IPS-20b (cell line): Measurements from ENCODE around the gene FRY.

Experiments
- H3K27ac ChIP-seq: one replicate; pipeline ENCODE4 v1.5.1; 2013; ENCODE audit warnings: low read length
- H3K27me3 ChIP-seq: 2 replicates; pipeline ENCODE4 v1.6.1; 2013; ENCODE audit warnings: mild to moderate bottlenecking, low read length, inconsistent platforms; ENCODE audit not compliant: insufficient read depth
- H3K36me3 ChIP-seq: 2 replicates; pipeline ENCODE4 v1.6.1; 2013; ENCODE audit warnings: low read depth, mild to moderate bottlenecking, inconsistent platforms, low read length, moderate library complexity; ENCODE audit not compliant: insufficient read depth
- H3K4me1 ChIP-seq: 2 replicates; pipeline ENCODE4 v1.6.1; 2013; ENCODE audit warnings: mild to moderate bottlenecking, control low read depth, inconsistent platforms, low read length, moderate library complexity; ENCODE audit not compliant: insufficient read depth
- H3K4me3 ChIP-seq: 2 replicates; pipeline ENCODE4 v1.5.1; 2013; ENCODE audit warnings: mild to moderate bottlenecking, low read length, inconsistent platforms
- H3K9ac ChIP-seq: 2 replicates; pipeline ENCODE4 v1.6.1; 2013; ENCODE audit warnings: low read depth, mild to moderate bottlenecking, inconsistent platforms, low read length, moderate library complexity
- H3K9me3 ChIP-seq: 2 replicates; pipeline ENCODE4 v1.6.1; 2013; ENCODE audit warnings: mild to moderate bottlenecking, low read depth, low read length, inconsistent platforms; ENCODE audit not compliant: insufficient read depth

Gene FRY

GRCh38 chr13:32323912-32324311, 292.3 kb downstream of the FRY start:
- Histone ChIP-seq H3K27me3 (no peaks in the 10 kb centered on the region), H3K4me1 (no peaks in the 10 kb centered on the region), H3K9me3 (no peaks in the 10 kb centered on the region), H3K27ac (no peak overlapping the region), H3K9ac (no peak overlapping the region), H3K36me3 (peaks cover 85% of the 10 kb centered on the region), H3K4me3 (no peak overlapping the region)

GRCh38 chr13:32330441-32330840, 298.9 kb downstream of the FRY start:
- Histone ChIP-seq H3K27me3 (no peaks in the 10 kb centered on the region), H3K36me3 (peaks cover 86% of the 10 kb centered on the region), H3K9ac (no peak overlapping the region), H3K4me1 (no peaks in the 10 kb centered on the region), H3K4me3 (no peak overlapping the region), H3K27ac (no peak overlapping the region), H3K9me3 (no peaks in the 10 kb centered on the region; the same call in 1 of the 2 replicates)

DNA sequence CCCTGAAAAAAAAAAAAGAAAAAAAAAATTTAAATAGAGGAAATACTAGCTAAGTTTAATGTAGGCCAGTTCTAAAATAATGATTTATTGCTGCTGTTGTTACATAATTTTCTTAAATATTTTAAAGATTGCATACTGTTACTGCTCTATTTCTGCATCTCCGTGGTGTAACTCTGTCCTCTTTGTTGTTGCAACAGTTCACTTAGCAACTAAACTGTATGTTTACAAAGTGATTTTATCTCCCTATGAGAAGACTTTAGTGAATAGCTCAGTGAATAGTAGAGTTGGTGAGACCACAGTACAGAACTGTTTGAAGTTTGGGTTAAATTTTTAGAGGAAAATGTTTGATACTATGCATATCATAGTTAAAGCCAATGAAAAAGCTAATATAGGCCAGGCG, 303.1 kb downstream of the FRY start:
- no peak overlapping the region for H3K27ac ChIP-seq
- no peak overlapping the region for H3K9ac ChIP-seq
- H3K4me3 ChIP-seq: no peak overlapping the region
- peaks cover 80% of the 10 kb centered on the region for H3K36me3 ChIP-seq
- peaks cover 21% of the 10 kb centered on the region for H3K9me3 ChIP-seq
- no peaks in the 10 kb centered on the region for H3K4me1 ChIP-seq
- H3K27me3 ChIP-seq: no peaks in the 10 kb centered on the region

- Histone ChIP-seq H3K4me1 (no peaks in the 10 kb centered on the region), H3K4me3 (no peak overlapping the region), H3K27ac (no peak overlapping the region), H3K27me3 (no peaks in the 10 kb centered on the region), H3K36me3 (peaks cover 27% of the 10 kb centered on the region), H3K9ac (no peak overlapping the region), H3K9me3 (peaks cover 23% of the 10 kb centered on the region)
Measured at GRCh38 chr13:32340914-32341313, 309.3 kb downstream of the FRY start.

DNA sequence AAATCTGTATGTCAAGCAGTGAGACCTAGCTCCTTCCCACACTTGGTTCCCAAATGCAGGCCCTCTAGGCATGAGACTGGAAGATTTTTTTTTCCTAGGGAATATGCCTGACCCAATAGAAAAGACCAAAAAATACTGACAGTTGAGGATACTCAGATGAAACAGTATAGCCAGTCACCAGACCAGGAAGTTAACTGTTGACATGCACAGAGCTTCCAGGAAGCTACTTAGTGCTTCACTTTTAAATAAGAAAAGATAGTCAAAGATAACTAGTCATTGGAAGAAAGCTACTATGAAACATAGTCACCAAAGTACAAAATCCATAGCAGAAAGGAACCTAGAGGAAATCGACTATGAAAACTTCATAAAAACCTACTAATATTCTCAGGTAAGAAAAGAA, 316.1 kb downstream of the FRY start:
- Histone ChIP-seq H3K9ac (no peak overlapping the region), H3K36me3 (peaks cover 36% of the 10 kb centered on the region; the same call in 1 of the 2 replicates), H3K27me3 (no peaks in the 10 kb centered on the region), H3K4me1 (no peaks in the 10 kb centered on the region), H3K27ac (no peak overlapping the region), H3K9me3 (no peaks in the 10 kb centered on the region), H3K4me3 (no peak overlapping the region)
